Fibroblast of the aortic adventitia (primary cell): ENCODE measurements around the gene SAA1. TPM values are rescaled to one million over a fixed set of nuclear protein-coding genes. Genes with fewer than 3 reads are reported as not detected.

Experiments used
- DNase-seq: peaks from one replicate; pipeline ENCODE4 v3.0.0-alpha.2; 2010; ENCODE audit warnings: low read depth
- H3K4me3 ChIP-seq: 2 replicates; pipeline ENCODE4 v1.5.1; 2011; ENCODE audit warnings: low read depth, mild to moderate bottlenecking, control low read depth, low read length, moderate library complexity
- total RNA-seq: library from RNA; depleted of rRNA; stranded (reverse); fragments of >200 nt; gene quantifications from 2 replicates; pipeline ENCODE4 v1.2.3, GENCODE V29; 2012; ENCODE audit warnings: low replicate concordance
- TF ChIP-seq, protein P1 (sequence below): IDR thresholded peaks from 2 replicates; pipeline ENCODE4 v1.5.1; 2011; ENCODE audit warnings: mild to moderate bottlenecking, low read length, control low read depth, inconsistent platforms; ENCODE audit not compliant: insufficient read depth

SAA1 gene
- total RNA-seq = not detected in 2 replicates

DNA sequence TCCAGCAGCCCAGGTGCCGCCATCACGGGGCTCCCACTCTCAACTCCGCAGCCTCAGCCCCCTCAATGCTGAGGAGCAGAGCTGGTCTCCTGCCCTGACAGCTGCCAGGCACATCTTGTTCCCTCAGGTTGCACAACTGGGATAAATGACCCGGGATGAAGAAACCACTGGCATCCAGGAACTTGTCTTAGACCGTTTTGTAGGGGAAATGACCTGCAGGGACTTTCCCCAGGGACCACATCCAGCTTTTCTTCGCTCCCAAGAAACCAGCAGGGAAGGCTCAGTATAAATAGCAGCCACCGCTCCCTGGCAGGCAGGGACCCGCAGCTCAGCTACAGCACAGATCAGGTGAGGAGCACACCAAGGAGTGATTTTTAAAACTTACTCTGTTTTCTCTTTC is at the start of gene SAA1:
TSS of gene SAA1 (plus strand) at position 316 of the 400 bp plus-strand sequence. CDS start 624 bp downstream, outside the sequence.
- TF ChIP-seq, protein P1, sequence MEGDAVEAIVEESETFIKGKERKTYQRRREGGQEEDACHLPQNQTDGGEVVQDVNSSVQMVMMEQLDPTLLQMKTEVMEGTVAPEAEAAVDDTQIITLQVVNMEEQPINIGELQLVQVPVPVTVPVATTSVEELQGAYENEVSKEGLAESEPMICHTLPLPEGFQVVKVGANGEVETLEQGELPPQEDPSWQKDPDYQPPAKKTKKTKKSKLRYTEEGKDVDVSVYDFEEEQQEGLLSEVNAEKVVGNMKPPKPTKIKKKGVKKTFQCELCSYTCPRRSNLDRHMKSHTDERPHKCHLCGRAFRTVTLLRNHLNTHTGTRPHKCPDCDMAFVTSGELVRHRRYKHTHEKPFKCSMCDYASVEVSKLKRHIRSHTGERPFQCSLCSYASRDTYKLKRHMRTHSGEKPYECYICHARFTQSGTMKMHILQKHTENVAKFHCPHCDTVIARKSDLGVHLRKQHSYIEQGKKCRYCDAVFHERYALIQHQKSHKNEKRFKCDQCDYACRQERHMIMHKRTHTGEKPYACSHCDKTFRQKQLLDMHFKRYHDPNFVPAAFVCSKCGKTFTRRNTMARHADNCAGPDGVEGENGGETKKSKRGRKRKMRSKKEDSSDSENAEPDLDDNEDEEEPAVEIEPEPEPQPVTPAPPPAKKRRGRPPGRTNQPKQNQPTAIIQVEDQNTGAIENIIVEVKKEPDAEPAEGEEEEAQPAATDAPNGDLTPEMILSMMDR = no peak
- H3K4me3 ChIP-seq = no peak within 1 kb of the TSS
- DNase-seq = no peak

DNA sequence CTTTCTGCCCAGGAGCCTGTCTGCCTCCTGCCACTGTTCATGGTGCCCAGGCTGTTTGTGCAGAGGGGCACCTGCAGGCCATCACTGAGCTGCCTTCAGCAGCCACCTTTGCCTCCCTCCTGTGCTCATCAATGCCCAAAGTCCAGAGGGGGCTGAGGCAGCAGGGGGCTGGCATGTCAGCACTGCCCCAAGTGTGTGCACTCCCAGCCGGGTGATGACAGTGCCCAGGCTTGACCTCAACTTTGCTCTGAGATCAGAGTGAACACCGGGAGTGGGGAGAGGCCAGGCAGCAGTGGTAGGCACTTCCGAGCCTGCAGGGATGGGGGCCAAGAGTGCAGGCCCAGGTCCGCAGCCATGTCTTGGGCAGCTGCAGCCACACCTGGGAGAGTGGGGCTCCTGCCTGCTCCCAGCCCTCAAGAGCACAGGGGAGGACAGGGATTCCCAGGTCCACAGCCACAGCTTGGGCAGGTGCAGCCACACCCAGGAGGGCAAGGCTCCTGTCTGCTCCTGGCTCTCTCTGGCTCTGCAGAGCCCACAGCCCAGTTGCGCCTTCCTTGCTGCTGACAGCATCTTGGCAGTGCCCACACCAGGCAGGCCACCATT is 44.7 kb upstream of the SAA1 start:
- no peak overlapping the region for H3K4me3 ChIP-seq
- DNase-seq = no peak
- TF ChIP-seq, protein P1 = no peak

DNA sequence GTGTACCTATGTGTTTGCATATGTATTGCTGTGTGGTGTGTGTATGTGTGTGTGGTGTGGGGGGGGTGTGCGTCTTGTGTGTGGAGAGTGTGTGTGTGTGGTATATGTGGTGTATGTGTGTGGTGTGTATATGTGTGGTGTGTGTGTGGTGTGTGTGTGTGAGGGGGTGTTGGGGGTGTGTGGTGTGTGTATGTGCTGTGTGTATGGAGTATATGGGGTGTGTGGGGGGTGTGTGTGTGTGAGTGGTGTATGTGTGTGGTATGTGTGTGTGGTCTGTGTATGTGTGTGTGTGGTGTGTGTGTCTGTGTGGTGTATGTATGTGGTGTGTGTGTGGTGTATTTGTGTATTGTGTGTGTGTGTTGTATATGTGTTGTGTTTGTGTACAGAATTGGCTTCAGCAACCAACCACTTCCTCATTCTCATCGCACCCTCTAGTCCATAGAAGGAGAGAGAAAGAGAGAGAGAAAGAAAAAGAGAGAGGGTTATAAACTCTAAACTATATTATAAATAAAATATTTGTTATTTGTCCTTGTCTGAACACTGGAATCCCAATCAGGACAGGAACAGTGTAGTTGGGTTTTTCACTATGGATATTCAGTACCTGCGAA is 43.1 kb upstream of the SAA1 start:
- TF ChIP-seq, protein P1 = no peak
- no peak for DNase-seq
- no peak overlapping the region for H3K4me3 ChIP-seq

DNA sequence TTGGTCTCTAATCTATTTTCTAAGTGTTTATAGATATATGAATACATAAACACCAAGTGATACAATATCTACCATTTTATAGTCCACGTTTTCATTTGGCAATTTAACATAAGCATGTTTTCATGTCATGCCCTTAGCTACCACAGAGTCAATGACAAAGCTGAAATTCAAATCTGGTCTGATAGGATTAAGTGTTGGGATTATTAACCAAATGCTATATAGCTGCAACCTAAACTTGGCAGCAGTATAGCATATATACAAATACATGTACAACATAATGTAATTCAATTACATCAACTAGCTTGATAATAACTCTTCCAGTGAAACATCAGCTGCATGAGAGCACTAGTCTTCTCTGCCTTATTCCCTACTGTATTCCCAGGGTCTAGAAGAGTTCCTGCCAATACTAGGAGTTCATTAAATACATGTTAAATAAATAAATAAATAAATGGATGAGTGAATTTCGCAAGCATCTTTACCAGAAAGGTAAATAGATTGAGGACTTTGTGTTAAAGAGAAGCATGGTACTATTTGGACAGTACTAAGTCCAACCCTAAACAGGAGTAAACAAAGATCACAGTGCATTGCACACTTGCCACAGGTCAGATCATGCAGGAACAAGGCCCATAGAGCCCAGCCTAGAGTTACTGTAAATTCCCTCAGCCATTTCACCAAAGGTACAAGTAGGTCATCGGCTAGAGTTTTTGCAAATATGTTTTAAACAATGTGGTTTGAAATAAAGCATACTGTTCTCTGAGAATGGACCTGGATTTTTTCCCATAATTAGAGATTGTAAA is 42.3 kb upstream of the SAA1 start:
- TF ChIP-seq, protein P1 = no peak
- no peak for DNase-seq
- no peak overlapping the region for H3K4me3 ChIP-seq

DNA sequence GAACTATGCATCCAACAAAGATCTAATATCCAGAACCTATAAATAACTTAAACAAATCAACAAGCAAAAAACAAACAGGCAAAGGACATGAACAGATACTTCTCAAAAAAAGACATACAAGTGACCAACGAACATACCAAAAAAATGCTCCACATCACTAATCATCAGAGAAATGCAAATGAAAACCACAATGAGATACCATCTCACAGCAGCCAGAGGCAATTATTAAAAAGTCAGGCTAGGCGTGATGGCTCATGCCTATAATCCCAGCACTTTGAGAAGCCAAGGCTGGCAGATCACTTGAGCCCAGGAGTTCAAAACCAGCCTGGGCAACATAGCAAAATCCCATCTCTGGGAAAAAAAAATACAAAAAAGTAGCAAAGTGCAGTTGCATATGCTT is 40.2 kb upstream of the SAA1 start:
- no peak for DNase-seq
- TF ChIP-seq, protein P1 = no peak

DNA sequence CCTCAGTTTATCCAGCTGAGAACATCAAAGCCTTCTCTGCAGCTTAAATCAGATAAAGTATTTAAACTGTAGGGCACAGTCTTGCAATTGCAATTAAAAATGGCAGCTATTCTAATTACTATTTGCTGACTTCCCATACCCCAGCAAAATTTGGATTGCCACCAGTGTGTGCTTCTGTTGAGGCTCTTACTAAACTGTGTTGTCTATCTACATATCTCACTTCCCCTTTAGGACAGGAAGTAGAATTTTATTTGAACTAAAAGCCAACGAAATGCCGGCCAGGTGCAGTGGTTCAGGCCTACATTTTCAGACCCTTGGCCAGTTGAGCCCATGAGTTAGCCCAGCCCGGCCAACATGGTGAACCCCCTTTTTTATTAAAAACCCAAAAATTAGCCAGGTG is 36.6 kb upstream of the SAA1 start:
- TF ChIP-seq, protein P1 = no peak
- no peak for DNase-seq
- no peak overlapping the region for H3K4me3 ChIP-seq

More for the DNA sequence above, 40.2 kb upstream of the SAA1 start:
- no peak overlapping the region for H3K4me3 ChIP-seq
